OCI-LY7 (cell line): ENCODE results near the gene FAM3D. TPM values are rescaled to one million over a fixed set of nuclear protein-coding genes. Genes with fewer than 3 reads are reported as not detected.

Source experiments
- BruUV-seq: library from RNA; stranded (reverse); fragments of 400-500 nt; replicated peaks from 2 replicates; lab custom pipeline; 2021; lab: Mats Ljungman, UMichigan
- CTCF ChIA-PET: fragments of 300-600 bp; sonication (Branson Sonifier 250); formaldehyde crosslinking; loops from one replicate; lab custom pipeline; 2022; ENCODE audit warnings: antibody characterized with exemption; ENCODE audit not compliant: unreplicated experiment; lab: Charles Lee
- POLR2A ChIA-PET: fragments of 300-600 bp; sonication (Branson Sonifier 250); formaldehyde crosslinking; loops from one replicate; lab custom pipeline; 2022; ENCODE audit warnings: antibody characterized with exemption; lab: Charles Lee
- DNase-seq: peaks from one replicate; pipeline ENCODE4 v3.0.0-alpha.2; 2015; ENCODE audit warnings: low spot score
- H2AFZ ChIP-seq: fragments of 200-600 bp; sonication (generic), shearing (Covaris generic); 2 replicates; pipeline ENCODE4 v1.6.1; 2014; ENCODE audit warnings: mild to moderate bottlenecking, antibody characterized with exemption, low read length, moderate library complexity
- H3K27ac ChIP-seq: fragments of 200-600 bp; sonication (generic); 2 replicates; pipeline ENCODE4 v1.5.1; 2014; ENCODE audit warnings: mixed run types, low read depth, mild to moderate bottlenecking, moderate library complexity, low read length, inconsistent platforms; ENCODE audit not compliant: poor library complexity, severe bottlenecking
- H3K36me3 ChIP-seq: fragments of 200-600 bp; sonication (generic); 2 replicates; pipeline ENCODE4 v1.6.1; 2014; ENCODE audit warnings: mild to moderate bottlenecking, antibody characterized with exemption, low read length, moderate library complexity, mixed read lengths; ENCODE audit not compliant: insufficient read depth
- H3K4me1 ChIP-seq: fragments of 200-600 bp; sonication (generic); 2 replicates; pipeline ENCODE4 v1.5.1; 2014; ENCODE audit warnings: mild to moderate bottlenecking, low read length; ENCODE audit not compliant: insufficient read depth, poor library complexity, severe bottlenecking
- H3K4me2 ChIP-seq: fragments of 200-600 bp; sonication (generic); 2 replicates; pipeline ENCODE4 v1.6.1; 2014; ENCODE audit warnings: mild to moderate bottlenecking, low read length
- H3K4me3 ChIP-seq: fragments of 200-600 bp; sonication (generic); 2 replicates; pipeline ENCODE4 v1.5.1; 2014; ENCODE audit warnings: mild to moderate bottlenecking, low read depth, low read length; ENCODE audit not compliant: poor library complexity, severe bottlenecking
- H3K79me2 ChIP-seq: fragments of 200-600 bp; sonication (generic); 2 replicates; pipeline ENCODE4 v1.6.1; 2016; ENCODE audit warnings: low read depth, mild to moderate bottlenecking, low read length, moderate library complexity, mixed read lengths; ENCODE audit not compliant: insufficient read depth
- H3K9me2 ChIP-seq: fragments of 200-600 bp; sonication (generic); 2 replicates; pipeline ENCODE4 v1.6.1; 2016; ENCODE audit warnings: mild to moderate bottlenecking, low read length, mixed read lengths; ENCODE audit not compliant: insufficient read depth
- H3K9me3 ChIP-seq: fragments of 200-600 bp; sonication (generic); 2 replicates; pipeline ENCODE4 v1.6.1; 2014; ENCODE audit warnings: mild to moderate bottlenecking, mixed run types, low read length, mixed read lengths
- H4K20me1 ChIP-seq: fragments of 200-600 bp; sonication (generic); 2 replicates; pipeline ENCODE4 v1.6.1; 2014; ENCODE audit warnings: mild to moderate bottlenecking, antibody characterized with exemption, low read length, moderate library complexity, mixed read lengths; ENCODE audit not compliant: insufficient read depth
- CTCF ChIP-seq: fragments of 200-600 bp; sonication (generic); conservative IDR thresholded peaks from 2 replicates; pipeline ENCODE4 v1.5.1; 2014; ENCODE audit warnings: mild to moderate bottlenecking, antibody characterized with exemption, low read length, moderate library complexity, mixed read lengths
- EZH2phosphoT487 ChIP-seq: fragments of 200-600 bp; sonication (generic); IDR thresholded peaks from 2 replicates; pipeline ENCODE4 v1.6.1; 2018; ENCODE audit warnings: low read depth, borderline replicate concordance, mild to moderate bottlenecking, mixed run types, antibody characterized with exemption, low read length, moderate library complexity, mixed read lengths
- intact Hi-C: fragments of 100-400 bp; cut with micrococcal nuclease; formaldehyde crosslinking; loops from one replicate; pipeline ENCODE4 v1.10.0; 2022; ENCODE audit not compliant: unreplicated experiment
- total RNA-seq, 2 experiments: library from RNA; depleted of rRNA in 1 of 2; stranded (reverse); fragments of >200 nt in 1 of 2; shearing (Covaris generic) in 1 of 2; gene quantifications; 2 replicates each; pipeline ENCODE4 v1.2.3, GENCODE V29; 2014 to 2022

FAM3D gene
- total RNA-seq, 2 experiments from 2014 or later, result not detected

DNA sequence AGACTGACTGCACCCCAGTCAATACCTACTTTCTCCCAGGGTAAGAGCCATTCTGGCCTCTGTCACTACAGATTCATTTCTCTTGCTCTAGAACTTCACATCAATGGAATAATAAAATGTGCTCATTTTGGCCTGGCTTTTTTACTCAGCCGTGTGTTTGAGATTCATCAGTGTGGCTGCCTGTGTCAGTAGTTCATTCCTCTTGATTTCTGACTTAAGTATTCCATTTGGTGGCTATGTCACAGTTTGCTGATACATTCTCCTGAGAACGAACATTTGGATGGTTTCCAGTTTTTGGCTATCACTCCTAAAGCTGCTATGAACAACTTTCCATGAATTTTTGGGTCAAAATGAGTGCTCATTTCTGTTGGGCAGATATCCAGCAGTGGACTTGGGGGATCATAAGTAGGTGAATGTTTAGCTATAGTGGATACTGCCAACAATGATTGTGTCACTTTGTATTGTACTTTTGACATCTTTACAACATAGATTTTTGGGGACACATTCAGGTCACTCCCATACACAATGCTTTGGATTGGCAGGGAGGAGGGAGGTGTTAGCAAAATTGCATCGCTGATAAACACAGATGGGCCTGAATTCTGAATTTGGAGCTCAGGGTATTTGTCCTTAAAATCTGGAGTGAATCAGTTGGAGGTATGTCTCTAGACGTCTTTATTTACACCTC is 69.6 kb downstream of the FAM3D start:
- intact Hi-C loops, result no loop called here

GRCh38 chr3:58594117-58594516 is 72.5 kb downstream of the FAM3D start:
- Histone ChIP-seq H3K27ac (no peak overlapping the region), H3K9me2 (no peaks in the 10 kb centered on the region), H3K79me2 (no peaks in the 10 kb centered on the region), H2AFZ (no peak overlapping the region), H3K36me3 (no peaks in the 10 kb centered on the region), H3K4me3 (no peak overlapping the region), H4K20me1 (no peaks in the 10 kb centered on the region), H3K4me2 (no peak overlapping the region), H3K9me3 (no peaks in the 10 kb centered on the region), H3K4me1 (no peaks in the 10 kb centered on the region)
- CTCF ChIA-PET, result no interaction called here
- TF ChIP-seq CTCF (no peak), EZH2phosphoT487 (no peak)
- no peak for DNase-seq
- intact Hi-C loops, result no loop called here
- POLR2A ChIA-PET, result interaction anchor here (0.5 kb wide), 1 partner anchor 36 kb away, joined by 3 read pairs; no protein-coding TSS in a partner anchor
- no TSS peak for BruUV-seq

More for the DNA sequence above, 69.6 kb downstream of the FAM3D start:
- H3K4me1 ChIP-seq, result no peaks in the 10 kb centered on the region
- no peaks in the 10 kb centered on the region for H3K9me2 ChIP-seq
- no peak overlapping the region for H2AFZ ChIP-seq
- no TSS peak for BruUV-seq
- H3K36me3 ChIP-seq, result no peaks in the 10 kb centered on the region
- H3K4me2 ChIP-seq, result no peak overlapping the region
- DNase-seq, result no peak
- no peaks in the 10 kb centered on the region for H3K9me3 ChIP-seq
- H3K27ac ChIP-seq, result no peak overlapping the region
- POLR2A ChIA-PET, result interaction anchor here (0.7 kb wide), 1 partner anchor 383 kb away, joined by 3 read pairs; no protein-coding TSS in a partner anchor
- H4K20me1 ChIP-seq, result no peaks in the 10 kb centered on the region
- no peak overlapping the region for H3K4me3 ChIP-seq
- H3K79me2 ChIP-seq, result no peaks in the 10 kb centered on the region
- TF ChIP-seq EZH2phosphoT487, result no peak
- CTCF ChIA-PET, result no interaction called here

DNA sequence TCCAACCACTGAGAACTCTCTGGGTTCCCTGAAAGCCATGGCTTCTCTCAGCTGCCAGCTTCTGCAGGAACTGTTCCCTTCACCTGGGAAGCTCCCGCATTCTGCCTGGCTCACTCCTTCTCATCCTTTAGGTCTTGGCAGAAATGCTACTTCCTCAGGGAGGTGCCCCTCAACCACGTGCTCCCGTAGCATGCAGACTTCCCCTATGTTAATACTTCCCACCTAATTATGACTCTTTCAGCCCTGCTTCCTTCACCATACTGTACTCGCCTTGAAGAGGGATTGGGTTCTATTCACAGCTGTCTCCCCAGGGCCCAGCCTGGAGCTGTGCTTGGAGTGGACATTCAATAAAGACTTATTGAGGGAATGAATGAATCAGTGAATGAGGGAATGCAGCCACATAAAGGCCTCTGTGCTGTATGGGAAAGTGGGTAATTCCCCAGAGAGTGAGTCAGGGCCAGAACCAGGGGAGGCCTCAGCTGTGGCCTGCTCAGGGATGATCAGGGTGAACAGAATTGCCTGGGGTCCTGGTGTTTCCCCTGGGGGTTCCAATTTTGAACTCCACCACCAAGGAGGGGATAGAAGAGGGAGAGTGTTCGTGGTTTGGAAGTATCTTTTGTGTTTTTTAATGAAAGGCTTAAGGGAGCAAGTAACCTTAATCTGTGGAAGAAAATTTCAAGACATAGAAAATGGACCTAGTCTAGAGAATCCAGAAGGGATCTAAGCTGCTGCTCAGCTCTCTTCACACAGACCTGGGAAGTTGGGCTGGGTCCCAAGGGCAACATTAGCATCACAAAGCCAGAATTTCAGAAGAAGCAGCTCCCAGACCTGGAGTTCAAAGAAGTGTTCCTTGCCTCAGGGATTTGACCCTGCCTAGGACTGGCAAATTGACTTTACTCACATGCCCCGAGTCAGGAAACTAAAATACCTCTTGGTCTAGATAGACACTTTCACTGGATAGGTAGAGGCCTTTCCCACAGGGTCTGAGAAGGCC is 74.8 kb downstream of the FAM3D start:
- POLR2A ChIA-PET, result no interaction called here
- CTCF ChIA-PET, result no interaction called here
- Histone ChIP-seq H3K9me2 (no peaks in the 10 kb centered on the region), H2AFZ (no peak overlapping the region), H3K4me3 (no peak overlapping the region), H4K20me1 (no peaks in the 10 kb centered on the region), H3K4me2 (no peak overlapping the region), H3K27ac (no peak overlapping the region), H3K9me3 (no peaks in the 10 kb centered on the region), H3K4me1 (no peaks in the 10 kb centered on the region), H3K79me2 (no peaks in the 10 kb centered on the region), H3K36me3 (no peaks in the 10 kb centered on the region)
- TF ChIP-seq CTCF, result no peak
- no peak for TF ChIP-seq EZH2phosphoT487
- BruUV-seq, result no TSS peak
- intact Hi-C loops, result no loop called here
- no peak for DNase-seq
